Stimulated activated CD8-positive, alpha-beta memory T cell treated with anti-CD3 and anti-CD28 coated beads, Interleukin-15, amount 100 ng/mL, for 4 hours (primary cell): ENCODE results near the gene CA10.

Experiments used
- DNase-seq, 2 donors: peaks; one replicate each; pipeline ENCODE4 v3.0.0-alpha.2; 2020; ENCODE audit warnings: low read depth in 2 of 2

The CA10 gene

DNA sequence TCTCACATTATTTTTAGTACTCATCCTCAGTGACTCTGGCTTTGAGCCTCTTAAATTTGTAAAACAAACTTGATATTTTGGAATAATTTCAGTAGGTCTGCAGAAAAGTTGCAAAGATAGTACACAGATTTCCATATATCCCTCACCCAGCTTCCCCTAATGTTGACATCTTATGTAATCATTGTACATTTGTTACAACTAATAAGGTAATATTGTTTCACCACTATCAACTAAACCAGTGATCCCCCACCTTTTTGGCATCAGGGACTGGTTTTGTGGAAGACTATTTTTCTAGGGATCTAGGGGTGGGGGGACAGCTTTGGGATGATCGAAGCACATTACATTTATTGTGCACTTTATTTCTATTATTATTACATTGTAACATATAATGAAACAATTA, 391.2 kb downstream of the CA10 start:
- no peak for DNase-seq

DNA sequence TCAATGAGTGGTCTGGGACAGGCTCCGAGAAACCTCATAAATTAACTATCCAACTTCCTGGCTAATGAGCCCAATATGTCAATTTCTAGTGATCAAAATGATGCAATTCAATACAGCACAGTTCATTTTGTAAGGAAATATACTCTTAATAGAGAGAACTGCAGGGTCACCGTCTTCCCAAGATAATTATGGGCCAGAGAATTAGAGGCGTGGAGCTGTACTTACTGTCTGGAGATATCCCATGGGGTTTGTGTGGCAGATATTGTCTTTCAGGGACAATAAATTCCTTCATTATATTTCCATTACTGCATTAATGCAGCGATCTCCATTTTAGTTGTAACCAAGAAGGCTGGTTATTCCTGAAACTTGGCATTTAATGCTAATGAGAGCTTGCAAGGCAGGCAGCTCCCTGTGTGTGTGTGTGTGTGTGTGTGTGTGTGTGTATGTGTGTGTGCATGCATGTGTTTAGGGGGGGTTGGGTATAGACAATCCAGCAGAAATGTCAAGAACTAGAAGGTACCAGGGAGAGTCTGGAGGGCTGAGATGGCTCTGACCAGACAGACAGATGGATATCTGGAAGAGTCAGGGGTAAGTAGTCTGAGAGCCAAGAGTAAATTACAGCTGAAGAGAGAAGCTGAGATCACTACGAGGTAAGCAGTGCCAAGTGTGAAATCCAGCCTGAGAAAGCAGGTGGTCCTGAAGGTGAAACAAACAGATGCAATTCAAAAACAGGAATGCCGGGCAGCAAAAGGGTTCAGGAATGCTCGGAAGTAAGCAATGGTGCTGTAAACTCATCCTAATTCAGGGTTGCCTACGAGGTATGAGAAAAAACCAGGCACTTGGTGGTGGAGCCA, 393.0 kb downstream of the CA10 start:
- no peak for DNase-seq

DNA sequence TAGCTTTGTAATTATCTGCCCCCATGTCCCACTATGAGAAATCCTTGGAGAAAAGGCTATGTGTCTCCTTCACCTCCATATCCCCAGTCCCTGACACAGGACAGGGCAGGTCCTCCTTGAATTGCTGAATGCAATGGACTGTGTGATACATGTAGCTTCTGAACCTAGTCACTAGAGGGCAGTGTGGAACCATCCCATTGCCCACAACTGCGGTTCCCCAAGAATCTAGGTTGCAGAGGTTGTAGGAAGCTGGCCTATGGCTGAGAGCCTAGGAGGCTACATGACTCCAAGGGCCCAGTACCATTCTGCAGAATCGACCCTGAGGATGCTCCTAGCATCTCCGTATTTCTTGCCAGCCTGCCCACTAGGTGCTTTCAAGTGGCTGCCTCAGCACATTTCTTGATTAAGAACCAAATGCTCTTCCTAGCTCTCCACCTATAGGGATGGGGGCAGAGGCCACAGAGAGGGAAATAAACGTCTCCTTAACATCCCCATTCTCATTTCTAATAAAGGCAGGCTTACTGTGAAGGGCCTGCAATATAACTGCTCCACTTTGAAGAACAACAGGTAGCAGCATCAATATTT, 394.0 kb downstream of the CA10 start:
- DNase-seq = no peak

DNA sequence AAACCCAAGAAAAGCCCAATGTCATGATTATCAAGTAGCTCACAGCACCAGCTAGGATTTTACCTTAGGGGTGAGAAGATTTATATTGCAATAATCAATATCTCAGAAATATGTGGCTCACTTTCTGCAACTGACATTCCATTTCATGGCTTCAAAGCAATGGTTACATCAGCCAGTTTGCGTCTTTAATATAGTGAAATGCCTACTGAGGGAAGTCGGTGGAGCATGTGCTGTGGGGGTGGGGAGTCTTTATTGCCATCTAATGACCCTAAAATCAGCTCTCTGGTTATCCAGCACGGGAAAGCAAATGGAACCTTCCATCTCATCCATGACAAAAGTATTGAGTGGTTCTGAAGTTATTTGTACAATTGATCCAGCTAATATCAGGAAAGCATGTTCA, 395.5 kb downstream of the CA10 start:
- no peak for DNase-seq

DNA sequence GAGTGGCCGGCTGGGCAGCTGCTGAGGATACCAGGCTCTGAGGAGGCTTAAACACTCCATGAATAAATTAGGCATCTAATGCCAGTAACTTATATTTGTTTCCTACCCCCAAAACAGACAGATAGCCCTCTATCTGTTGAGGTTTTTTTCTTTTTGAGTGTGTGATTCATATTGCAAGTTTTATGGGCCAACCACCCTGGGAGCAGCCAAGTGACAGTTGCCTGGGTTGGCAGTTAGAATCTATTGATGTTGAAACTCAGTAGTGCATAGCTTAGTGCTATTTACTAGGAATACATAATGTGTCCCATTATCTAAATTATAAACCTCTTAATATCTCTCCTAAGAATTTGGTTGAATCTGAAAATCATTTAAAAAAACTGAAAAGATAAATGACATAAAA, 397.4 kb downstream of the CA10 start:
- DNase-seq = no peak

DNA sequence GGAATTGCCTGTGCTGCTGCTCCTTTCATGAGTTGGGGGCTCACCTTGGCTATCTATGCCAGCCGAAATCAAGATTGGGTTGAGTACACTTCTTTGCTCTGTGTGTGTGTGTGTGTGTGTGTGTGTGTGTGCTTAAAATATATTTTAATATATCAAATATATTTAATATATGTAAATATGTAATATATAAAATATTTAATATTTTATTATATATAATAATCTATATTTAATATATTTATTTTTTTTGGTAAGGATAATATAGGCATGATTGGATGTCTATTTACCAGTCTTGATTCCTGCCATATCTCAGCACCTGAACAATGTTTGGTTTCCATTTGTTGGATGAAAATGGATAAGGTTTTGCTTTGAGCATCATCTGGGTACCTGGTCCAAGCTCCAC, 399.3 kb downstream of the CA10 start:
- DNase-seq = no peak

DNA sequence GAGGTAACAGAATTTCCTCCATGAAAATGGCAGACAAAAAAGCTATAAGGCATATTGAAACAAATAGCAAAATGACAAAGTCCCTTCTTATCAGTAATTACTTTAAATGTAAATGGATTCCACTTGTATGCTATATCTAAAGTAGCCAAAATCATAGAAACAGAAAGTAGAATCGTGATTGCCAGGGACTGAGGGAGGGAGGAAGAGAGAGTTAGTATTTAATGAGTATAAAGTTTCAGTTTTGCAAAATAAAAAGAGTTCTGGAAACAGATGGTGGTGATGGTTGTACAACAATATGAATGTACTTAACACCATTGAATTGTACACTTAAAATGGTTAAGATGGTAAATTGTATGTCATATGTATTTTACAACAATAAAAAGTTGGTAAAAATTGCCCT, 407.4 kb downstream of the CA10 start:
- no peak for DNase-seq

DNA sequence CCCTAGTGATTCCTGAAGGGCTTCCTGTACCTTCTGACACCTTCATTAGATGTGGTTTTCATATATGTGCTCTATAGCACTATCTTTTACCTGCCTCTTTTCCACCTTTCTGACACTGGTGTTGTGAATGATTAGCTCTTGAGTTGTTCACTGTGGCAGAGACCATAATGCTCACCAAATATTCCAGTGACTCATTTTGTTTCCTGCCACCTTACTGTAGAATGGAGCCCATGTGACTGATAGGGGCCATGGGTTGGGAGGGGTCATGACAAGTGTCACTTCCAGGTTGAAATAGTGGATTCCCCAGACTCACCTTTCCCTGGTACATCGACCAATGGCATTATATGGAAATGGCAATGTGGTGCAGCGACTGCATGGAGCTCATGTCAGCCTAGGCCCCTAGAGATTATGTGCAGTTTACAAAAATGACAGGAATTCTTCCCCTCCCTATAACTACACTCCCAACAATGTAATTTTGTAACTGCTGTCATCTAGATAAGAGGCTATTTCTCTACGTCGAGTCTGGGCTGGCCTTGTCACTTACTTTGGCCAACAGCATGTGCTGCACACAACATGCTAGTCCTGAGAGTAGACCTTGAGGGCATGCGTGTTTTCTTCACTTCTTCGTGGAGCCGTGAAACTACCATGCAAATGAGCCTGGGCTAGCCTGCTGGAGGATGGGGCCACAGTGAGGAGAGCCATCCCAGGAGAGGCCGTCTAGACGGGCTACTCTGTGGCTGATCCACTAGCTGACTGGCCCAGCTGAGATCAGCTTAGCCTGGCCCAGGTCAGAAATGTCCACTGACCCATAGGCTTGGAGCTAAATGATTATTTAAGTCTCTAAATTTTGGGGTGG, 409.5 kb downstream of the CA10 start:
- no peak for DNase-seq

DNA sequence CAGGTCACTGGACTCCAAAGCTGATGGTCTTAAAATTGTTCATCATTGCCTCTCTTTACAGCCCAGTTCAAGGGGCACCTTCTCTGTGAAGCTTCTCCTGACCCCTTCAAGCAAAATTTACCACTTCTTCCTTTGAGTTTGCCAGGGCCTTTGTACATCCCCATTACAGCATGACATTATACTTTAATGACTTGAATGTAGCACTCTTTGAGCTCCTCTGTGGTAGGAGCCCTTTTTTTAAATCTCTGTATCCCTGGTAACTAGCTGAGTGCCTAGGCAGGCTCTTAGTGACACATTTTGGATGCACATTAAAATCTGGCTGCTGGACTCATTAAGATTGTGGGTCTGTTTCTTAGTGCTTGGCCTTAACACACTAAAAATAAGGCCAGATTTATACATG, 412.1 kb downstream of the CA10 start:
- DNase-seq = no peak

DNA sequence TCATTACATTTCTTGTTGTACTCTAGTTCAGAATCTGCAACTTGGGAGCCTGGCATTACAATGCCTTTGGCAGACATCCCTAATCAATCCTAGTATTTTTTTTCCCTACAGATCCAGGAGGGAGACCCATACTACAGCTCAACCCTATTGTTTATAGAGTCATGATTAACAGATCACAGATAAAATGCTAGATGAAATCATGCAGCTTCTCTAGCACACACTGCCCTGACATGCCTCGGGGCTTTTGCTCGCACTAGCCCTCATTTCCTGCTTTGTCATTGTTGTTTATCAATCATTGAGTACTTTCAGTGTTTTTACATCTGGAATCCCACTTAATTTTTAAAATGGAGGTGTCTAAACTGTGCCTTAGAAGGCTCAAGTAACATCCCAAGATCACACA, 412.5 kb downstream of the CA10 start:
- DNase-seq = no peak

DNA sequence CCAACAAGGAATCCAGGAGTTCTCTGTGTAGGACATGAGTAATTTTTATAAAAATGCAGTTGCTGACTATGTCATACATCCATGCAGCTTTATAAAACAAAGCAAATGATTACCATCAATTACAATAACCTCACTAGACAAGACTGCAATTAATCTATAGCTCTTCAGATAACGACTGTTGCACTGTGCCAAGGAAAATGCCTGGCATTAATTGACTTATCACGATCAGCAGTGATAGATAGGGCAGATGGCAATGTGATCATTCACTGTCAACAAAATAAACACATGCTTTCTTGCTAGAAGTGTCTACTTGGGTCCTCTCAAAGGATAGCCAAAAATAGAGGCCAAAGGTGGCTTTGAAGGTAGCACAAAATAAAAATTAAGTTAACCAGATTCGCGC, 415.0 kb downstream of the CA10 start:
- DNase-seq = no peak

DNA sequence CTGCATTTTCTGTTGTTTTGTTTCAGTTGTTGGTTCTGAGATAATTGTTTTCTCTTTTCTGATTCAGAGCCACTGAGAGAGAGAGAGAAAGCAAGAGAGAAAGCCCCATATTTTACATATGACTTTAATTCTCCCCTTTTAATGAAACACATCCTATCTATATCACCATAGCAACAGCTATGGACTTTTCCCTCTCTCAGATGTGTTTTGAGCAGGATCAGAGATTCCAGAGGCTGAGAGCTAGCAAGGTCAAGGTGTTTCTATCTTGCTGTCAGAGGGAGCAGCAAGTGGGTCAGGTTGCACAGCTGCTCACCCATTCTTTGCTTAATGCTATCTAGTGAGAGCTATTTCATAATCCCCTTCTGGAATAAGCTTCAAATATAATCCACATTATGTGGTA, 415.9 kb downstream of the CA10 start:
- DNase-seq = no peak

DNA sequence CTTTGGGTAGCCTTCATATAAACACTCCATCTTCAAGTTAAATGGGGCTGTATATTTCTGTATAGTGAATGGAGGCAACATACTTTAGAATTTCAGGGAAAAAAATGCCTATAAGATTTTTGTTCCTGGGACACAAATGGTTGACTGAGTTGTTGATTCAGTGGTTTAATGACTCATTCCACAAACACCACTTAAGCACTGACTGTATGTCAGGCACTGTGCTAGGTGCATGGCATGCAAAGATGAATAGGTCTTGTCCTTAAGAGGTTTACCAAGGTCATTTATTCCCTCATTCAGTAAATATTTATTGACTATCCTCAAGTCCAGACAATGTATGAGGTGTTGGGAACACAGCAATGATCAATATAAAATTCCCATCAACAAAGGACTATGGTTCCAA, 417.1 kb downstream of the CA10 start:
- DNase-seq = no peak

DNA sequence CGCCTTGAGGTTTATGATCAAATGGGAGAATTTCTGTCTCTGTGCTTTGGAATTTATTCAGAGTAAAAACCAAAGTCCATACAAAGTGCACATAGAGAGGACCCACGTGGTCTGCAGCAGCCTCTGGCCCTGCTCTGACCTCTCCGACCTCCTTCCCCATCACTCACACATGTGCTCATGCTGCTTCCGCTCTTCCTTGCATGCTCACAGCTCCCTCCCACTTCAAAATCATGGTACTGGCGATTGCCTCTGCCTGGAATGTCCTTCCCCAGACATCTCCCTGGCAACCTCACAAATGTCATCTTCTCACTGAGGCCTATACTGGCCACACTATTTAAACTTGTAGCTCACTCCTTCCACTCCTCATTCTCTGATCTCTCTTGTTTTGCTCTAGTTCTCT, 418.0 kb downstream of the CA10 start:
- no peak for DNase-seq

DNA sequence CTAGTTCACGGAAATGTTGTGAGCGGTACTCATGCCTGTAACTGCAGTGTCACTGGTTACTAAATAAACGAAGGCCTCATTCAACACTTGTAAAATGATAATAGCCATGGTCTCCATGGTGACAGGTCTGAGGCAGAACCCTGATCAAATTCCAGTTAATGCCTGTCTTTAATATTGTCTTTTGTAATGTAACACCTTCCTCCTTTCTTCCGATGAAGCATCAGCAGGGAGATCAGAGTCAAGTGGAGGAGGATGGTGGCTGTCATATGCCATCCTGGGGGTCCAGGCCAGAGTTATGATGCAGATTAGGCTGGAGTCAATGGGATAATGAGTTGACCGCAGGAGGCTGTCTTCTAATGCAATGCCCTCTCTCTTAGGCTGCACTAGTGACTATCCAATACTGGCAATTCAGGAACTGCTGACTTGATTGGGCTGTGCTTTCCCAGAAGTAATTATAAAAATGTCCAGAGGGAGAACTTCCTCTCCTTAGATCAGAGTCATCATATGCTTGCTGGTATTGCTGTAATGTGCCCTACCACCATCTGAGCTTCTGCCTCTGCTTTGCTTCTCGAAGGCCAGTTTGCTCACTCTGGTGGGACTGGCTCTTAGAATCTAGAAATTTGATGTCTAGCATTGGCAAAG, 419.1 kb downstream of the CA10 start:
- DNase-seq = no peak

DNA sequence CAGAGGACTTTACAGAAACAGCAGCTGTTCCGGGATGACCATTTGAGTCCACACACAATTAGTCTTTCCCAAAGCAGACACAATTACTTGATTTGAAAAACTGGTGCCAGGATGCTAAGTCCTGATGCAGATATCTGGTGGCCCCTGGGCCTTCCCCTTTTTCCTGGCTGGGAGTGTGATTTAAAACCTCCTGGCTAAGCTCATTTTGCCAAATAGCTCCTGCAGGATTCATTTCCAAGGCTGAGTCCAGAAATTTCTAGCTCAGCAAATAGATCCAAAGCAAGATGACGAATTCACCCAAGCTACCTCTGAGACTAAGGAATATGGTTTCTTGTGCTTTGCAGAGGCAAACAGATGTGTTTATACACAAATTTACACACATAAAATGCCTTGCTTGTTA, 422.2 kb downstream of the CA10 start:
- no peak for DNase-seq

DNA sequence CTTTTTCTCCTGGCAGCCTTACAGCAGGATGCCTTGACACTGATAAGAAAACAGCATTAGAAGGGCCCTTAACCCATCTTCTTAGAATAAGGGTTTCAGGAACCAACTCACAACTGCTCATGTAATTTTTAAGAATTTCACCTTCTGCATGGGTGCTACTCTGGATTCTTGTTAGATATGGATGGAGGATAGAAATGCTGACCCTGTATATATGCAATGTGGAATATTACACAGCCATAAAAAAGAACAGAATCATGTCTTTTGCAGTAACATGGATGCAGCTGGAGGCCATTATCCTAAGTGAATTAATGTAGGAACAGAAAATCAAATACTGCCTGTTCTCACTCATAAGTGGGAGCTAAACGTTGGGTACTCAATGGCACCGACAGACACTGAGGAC, 423.5 kb downstream of the CA10 start:
- no peak for DNase-seq

DNA sequence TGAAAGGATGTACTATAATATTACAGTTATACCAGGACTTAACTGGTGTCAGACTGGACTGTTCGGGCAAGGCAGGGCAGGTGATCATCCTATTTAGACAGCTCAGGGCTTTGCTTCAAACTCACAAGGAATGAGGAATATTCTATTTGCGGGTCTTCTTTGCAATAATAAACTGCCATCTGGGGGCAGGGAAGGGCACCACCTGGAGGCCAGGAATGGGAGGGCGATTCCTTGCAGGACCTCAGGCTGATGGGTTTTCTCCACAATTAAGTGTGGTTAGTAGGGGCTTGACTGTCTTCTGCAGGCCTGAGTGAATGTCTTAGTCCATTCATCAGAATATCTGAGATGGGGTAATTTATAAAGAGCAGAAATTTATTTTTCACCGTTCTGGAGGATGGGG, 424.1 kb downstream of the CA10 start:
- no peak for DNase-seq

DNA sequence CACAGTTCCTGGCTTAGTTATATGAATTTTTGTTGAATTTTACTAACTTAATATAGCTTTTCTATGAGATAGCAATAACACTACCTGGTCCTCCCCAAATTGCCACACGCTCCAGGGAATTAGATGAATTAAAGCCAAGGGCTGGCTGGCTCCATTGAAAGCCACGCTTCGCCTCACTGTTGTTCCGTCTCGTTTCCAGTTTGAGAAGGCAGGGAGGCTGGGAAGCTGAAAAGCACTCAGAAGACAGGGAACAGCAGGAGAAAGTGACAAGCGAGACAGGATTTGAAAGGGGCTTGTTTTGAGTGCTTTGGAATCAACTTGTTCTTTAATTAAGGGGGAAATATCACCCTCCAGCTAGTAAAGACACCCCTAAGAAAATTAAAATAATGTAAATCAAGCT, 425.3 kb downstream of the CA10 start:
- no peak for DNase-seq

DNA sequence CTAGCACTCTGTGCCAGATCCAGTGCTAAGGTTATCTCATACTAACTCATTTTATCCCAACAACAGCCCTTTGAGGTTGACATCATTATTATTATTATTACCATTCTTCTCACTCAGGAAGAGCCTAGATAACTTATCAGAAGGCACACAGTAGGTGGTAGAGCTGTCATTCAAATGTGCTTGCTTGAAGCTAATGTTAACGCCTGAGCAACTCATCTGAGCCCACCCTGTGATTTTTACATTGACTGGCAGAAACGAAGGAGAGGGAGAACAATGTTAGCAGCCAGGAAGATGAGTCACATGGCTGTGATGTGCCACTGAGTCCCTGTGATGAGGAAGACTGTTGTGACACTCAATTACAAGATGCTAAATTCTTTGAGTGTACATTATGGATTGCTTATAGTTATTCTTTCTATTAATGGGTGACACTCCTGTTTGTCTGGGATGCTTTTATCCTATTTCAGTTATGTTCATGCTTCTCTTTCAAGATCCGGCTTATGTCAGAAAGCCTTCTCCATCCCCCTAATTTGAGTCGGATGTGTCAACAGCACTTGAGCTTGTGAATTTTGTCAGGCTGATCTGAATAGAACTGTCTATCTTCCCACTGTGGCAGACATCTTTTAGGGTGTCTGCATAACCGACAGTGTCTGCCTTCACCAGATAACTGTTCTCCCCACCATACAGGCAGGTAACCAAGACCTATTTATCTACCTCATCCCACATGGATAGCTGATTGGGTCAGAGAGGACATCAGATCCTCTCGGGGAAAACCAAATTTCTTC, 426.4 kb downstream of the CA10 start:
- DNase-seq = no peak

DNA sequence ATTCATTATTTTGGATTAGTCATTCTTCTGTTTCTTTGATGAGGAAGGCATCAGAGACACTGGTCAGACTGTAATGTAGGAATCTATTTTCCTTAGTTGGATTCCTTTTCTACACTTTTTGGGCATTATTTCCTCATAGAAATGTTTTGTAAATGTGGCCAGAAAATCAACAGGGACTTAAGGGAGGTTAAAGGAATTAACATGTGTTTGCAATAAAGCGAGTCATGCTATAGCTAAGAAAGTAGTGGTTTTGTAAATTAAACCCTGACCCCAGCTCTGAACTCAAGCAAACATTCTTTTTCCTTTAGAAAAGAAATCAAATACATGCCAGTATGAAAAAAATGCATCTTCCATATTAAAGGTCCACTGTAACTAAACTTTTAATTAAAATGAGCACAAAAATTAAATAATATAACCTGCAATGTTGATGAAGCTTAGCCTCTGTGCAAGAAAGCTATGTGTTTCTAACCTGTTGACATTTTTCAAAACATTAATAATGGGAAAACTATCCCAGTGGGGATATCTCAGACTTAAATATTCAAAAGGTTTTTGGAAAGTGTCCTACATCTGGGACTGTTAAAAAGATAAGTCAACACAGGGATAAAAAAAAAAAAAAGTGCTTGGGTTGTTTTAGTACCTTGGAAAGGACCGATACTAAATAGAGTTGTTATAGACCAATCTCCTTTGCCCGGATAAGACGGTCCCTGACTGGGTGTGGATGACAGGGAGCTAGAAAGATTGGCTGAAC, 428.0 kb downstream of the CA10 start:
- no peak for DNase-seq
